HUDEP-2 (cell line): ENCODE data around the gene FREM1.

Experiments used
- DNase-seq, 76 experiments: peaks; one replicate each; lab custom pipeline; 2025; ENCODE audit not compliant: unreplicated experiment in 76 of 76; lab: John Stamatoyannopoulos, UW

FREM1 gene

GRCh38 chr9:14715102-14715501 is 195.1 kb downstream of the FREM1 start:
- no peak for DNase-seq

- DNase-seq: no peak
Observed at GRCh38 chr9:14713187-14713767, 197.0 kb downstream of the FREM1 start.

GRCh38 chr9:14710804-14711203 is 199.4 kb downstream of the FREM1 start:
- no peak for DNase-seq

- no peak for DNase-seq
Observed at GRCh38 chr9:14706530-14707140, 203.6 kb downstream of the FREM1 start.

- DNase-seq: no peak
Observed at GRCh38 chr9:14705079-14705478, 205.1 kb downstream of the FREM1 start.

GRCh38 chr9:14704281-14704680 is 205.9 kb downstream of the FREM1 start:
- no peak for DNase-seq

- DNase-seq: no peak
Observed at GRCh38 chr9:14702200-14702720, 208.0 kb downstream of the FREM1 start.

- peak in 60 of 76 experiments; percentile 1 to 64 (median 37) for DNase-seq
Observed at GRCh38 chr9:14693251-14693861, 216.9 kb downstream of the FREM1 start, which contains the start of gene ZDHHC21. ZDHHC21 (minus strand) TSS chr9:14693432; CDS start chr9:14674340, 19,092 bp downstream.

- DNase-seq: peak in 5 of 76 experiments; percentile 1 to 27 (median 4)
Observed at GRCh38 chr9:14692470-14693250, 217.6 kb downstream of the FREM1 start.

- DNase-seq: no peak
Observed at GRCh38 chr9:14690948-14691730, 219.1 kb downstream of the FREM1 start.

- DNase-seq: no peak
Observed at GRCh38 chr9:14687042-14687719, 223.0 kb downstream of the FREM1 start.

- no peak for DNase-seq
Observed at GRCh38 chr9:14686168-14686567, 224.1 kb downstream of the FREM1 start.
